NCI-H2196 (cell line): ENCODE data around the gene FBXL14.

Source experiments
- DNase-seq: peaks from one replicate; lab custom pipeline; 2025; ENCODE audit not compliant: unreplicated experiment; lab: John Stamatoyannopoulos, UW

Gene FBXL14

GRCh38 chr12:1594006-1594260 lies 448 bp downstream of the FBXL14 start:
- DNase-seq: no peak

GRCh38 chr12:1593174-1594005 lies 991 bp downstream of the FBXL14 start:
- DNase-seq: no peak

- no peak for DNase-seq
Measured at GRCh38 chr12:1592444-1593173, 1.8 kb downstream of the FBXL14 start.

- no peak for DNase-seq
Measured at GRCh38 chr12:1591543-1591942, 2.8 kb downstream of the FBXL14 start.

- no peak for DNase-seq
Measured at GRCh38 chr12:1591034-1591433, 3.3 kb downstream of the FBXL14 start.

- DNase-seq: no peak
Measured at GRCh38 chr12:1590221-1590979, 4.0 kb downstream of the FBXL14 start.

GRCh38 chr12:1588575-1588947 lies 5.8 kb downstream of the FBXL14 start:
- no peak for DNase-seq

- DNase-seq: no peak
Measured at GRCh38 chr12:1587927-1588574, 6.3 kb downstream of the FBXL14 start.

GRCh38 chr12:1584326-1584725 lies 10.1 kb downstream of the FBXL14 start:
- DNase-seq: no peak

- DNase-seq: peak; percentile 43
Measured at GRCh38 chr12:1583421-1584078, 10.8 kb downstream of the FBXL14 start.

- DNase-seq: no peak
Measured at GRCh38 chr12:1582709-1583050, 11.7 kb downstream of the FBXL14 start.

- DNase-seq: no peak
Measured at GRCh38 chr12:1581973-1582708, 12.2 kb downstream of the FBXL14 start.

GRCh38 chr12:1580526-1580925 lies 13.9 kb downstream of the FBXL14 start:
- DNase-seq: no peak

- no peak for DNase-seq
Measured at GRCh38 chr12:1579651-1580435, 14.5 kb downstream of the FBXL14 start.

GRCh38 chr12:1576410-1577241 lies 17.8 kb downstream of the FBXL14 start:
- DNase-seq: no peak

GRCh38 chr12:1575408-1576401 lies 18.7 kb downstream of the FBXL14 start:
- no peak for DNase-seq

- DNase-seq: no peak
Measured at GRCh38 chr12:1574865-1575259, 19.5 kb downstream of the FBXL14 start.
